PC-3 (cell line): Measurements from ENCODE around the gene IGFALS. TPM values are rescaled to one million over a fixed set of nuclear protein-coding genes. Genes with fewer than 3 reads are reported as not detected.

Source experiments
- ATAC-seq: fragments of 200-7000 bp; cut with Tn5 transposase; 2 replicates; pipeline ENCODE4 v1.9.1; 2020; ENCODE audit warnings: mild to moderate bottlenecking, moderate library complexity
- BruUV-seq: library from RNA; stranded (reverse); fragments of 400-500 nt; replicated peaks from 2 replicates; lab custom pipeline; 2021; lab: Mats Ljungman, UMichigan
- CTCF ChIA-PET: fragments of 300-600 bp; sonication (Branson Sonifier 250); formaldehyde crosslinking; loops from one replicate; lab custom pipeline; 2022; ENCODE audit warnings: antibody characterized with exemption; lab: Charles Lee
- POLR2A ChIA-PET: fragments of 300-600 bp; sonication (Branson Sonifier 250); formaldehyde crosslinking; loops from one replicate; lab custom pipeline; 2022; ENCODE audit warnings: antibody characterized with exemption; ENCODE audit not compliant: unreplicated experiment; lab: Charles Lee
- DNase-seq: peaks from one replicate; pipeline ENCODE4 v3.0.0-alpha.2; 2015
- H2AFZ ChIP-seq: fragments of 300-600 bp; sonication (generic); 2 replicates; pipeline ENCODE4 v1.6.0; 2016; ENCODE audit warnings: antibody characterized with exemption, low read length
- H3F3A ChIP-seq: fragments of 300-600 bp; sonication (generic); one replicate; pipeline ENCODE4 v1.6.0; 2017; ENCODE audit warnings: antibody characterized with exemption, low read length, control low read depth, mild to moderate bottlenecking; ENCODE audit not compliant: unreplicated experiment
- H3K27ac ChIP-seq: fragments of 300-600 bp; sonication (generic); 2 replicates; pipeline ENCODE4 v1.5.1; 2016; ENCODE audit warnings: mild to moderate bottlenecking, low read length
- H3K27me3 ChIP-seq: fragments of 300-600 bp; sonication (generic); 2 replicates; pipeline ENCODE4 v1.6.1; 2016; ENCODE audit warnings: low read length, mixed read lengths
- H3K36me3 ChIP-seq: fragments of 300-600 bp; sonication (generic); 2 replicates; pipeline ENCODE4 v1.6.1; 2016; ENCODE audit warnings: low read depth, mixed run types, low read length, mixed read lengths
- H3K4me1 ChIP-seq: fragments of 300-600 bp; sonication (generic); 2 replicates; pipeline ENCODE4 v1.5.1; 2016; ENCODE audit warnings: low read length; ENCODE audit not compliant: insufficient read depth
- H3K4me2 ChIP-seq: fragments of 300-600 bp; sonication (generic); 2 replicates; pipeline ENCODE4 v1.6.0; 2016; ENCODE audit warnings: low read length
- H3K4me3 ChIP-seq: fragments of 300-600 bp; sonication (generic); 2 replicates; pipeline ENCODE4 v1.5.1; 2016; ENCODE audit warnings: mild to moderate bottlenecking, low read length, mixed read lengths
- H3K79me2 ChIP-seq: fragments of 300-600 bp; sonication (generic); 2 replicates; pipeline ENCODE4 v1.6.1; 2017; ENCODE audit warnings: low read length, mixed read lengths
- H3K9ac ChIP-seq: fragments of 300-600 bp; sonication (generic); 2 replicates; pipeline ENCODE4 v1.6.0; 2016; ENCODE audit warnings: mild to moderate bottlenecking, low read length
- H3K9me2 ChIP-seq: fragments of 300-600 bp; sonication (generic); replicated peaks from 2 replicates; pipeline ENCODE4 v1.6.1; 2016; ENCODE audit warnings: mixed run types, low read length, mixed read lengths
- H3K9me3 ChIP-seq: fragments of 300-600 bp; sonication (generic); 2 replicates; pipeline ENCODE4 v1.6.1; 2016; ENCODE audit warnings: low read length, mixed read lengths
- H4K20me1 ChIP-seq: fragments of 300-600 bp; sonication (generic); 2 replicates; pipeline ENCODE4 v1.6.1; 2016; ENCODE audit warnings: low read length, mixed read lengths
- CTCF ChIP-seq: fragments of 300-600 bp; sonication (generic); conservative IDR thresholded peaks from 2 replicates; pipeline ENCODE4 v1.5.1; 2017; ENCODE audit warnings: antibody characterized with exemption, low read depth, mild to moderate bottlenecking, low read length
- EZH2 ChIP-seq: fragments of 300-600 bp; sonication (generic); IDR thresholded peaks from one replicate; pipeline ENCODE4 v1.6.1; 2017; ENCODE audit warnings: antibody characterized with exemption, mild to moderate bottlenecking, low read length; ENCODE audit not compliant: unreplicated experiment
- EZH2phosphoT487 ChIP-seq: fragments of 300-600 bp; sonication (generic); IDR thresholded peaks from 2 replicates; pipeline ENCODE4 v1.6.1; 2018; ENCODE audit warnings: mild to moderate bottlenecking, antibody characterized with exemption, low read length, borderline replicate concordance
- intact Hi-C: fragments of 100-400 bp; cut with micrococcal nuclease; formaldehyde crosslinking; loops from 2 replicates; pipeline ENCODE4 v1.9.0; 2023
- total RNA-seq: library from RNA; depleted of rRNA; stranded (reverse); fragments of >200 nt; gene quantifications from 2 replicates; pipeline ENCODE4 v1.2.3, GENCODE V29; 2014

Gene IGFALS
- total RNA-seq, 1 experiment from 2014 or later: not detected

- CTCF ChIA-PET: no interaction called here
- Histone ChIP-seq H3K9me2 (no peaks in the 10 kb centered on the region), H3F3A (no peaks in the 10 kb centered on the region)
Measured at GRCh38 chr16:1818204-1818872, 24.8 kb upstream of the IGFALS start.

GRCh38 chr16:1817716-1818115, 24.2 kb upstream of the IGFALS start:
- ChIA-PET POLR2A (no interaction called here), CTCF (no interaction called here)
- no peak overlapping the region for H3K4me3 ChIP-seq
- no peak for TF ChIP-seq EZH2
- no peak for TF ChIP-seq CTCF
- no peak for TF ChIP-seq EZH2phosphoT487
- H3K9ac ChIP-seq: no peak overlapping the region
- no peak for DNase-seq
- no peak for ATAC-seq
- H3K4me1 ChIP-seq: peaks cover 5% of the 10 kb centered on the region; the same call in 1 of the 2 replicates
- no peaks in the 10 kb centered on the region for H3K9me3 ChIP-seq
- H4K20me1 ChIP-seq: no peaks in the 10 kb centered on the region
- H3K9me2 ChIP-seq: no peaks in the 10 kb centered on the region
- H3K4me2 ChIP-seq: no peak overlapping the region
- no peaks in the 10 kb centered on the region for H3K27me3 ChIP-seq
- H3K79me2 ChIP-seq: no peaks in the 10 kb centered on the region; the same call in 1 of the 2 replicates
- no peak overlapping the region for H3K27ac ChIP-seq
- no TSS peak for BruUV-seq
- H3K36me3 ChIP-seq: peaks cover 4% of the 10 kb centered on the region; the same call in 1 of the 2 replicates
- H3F3A ChIP-seq: no peaks in the 10 kb centered on the region
- H2AFZ ChIP-seq: no peak overlapping the region
- intact Hi-C loops: no loop called here

More at GRCh38 chr16:1818204-1818872, 24.8 kb upstream of the IGFALS start:
- BruUV-seq: no TSS peak
- POLR2A ChIA-PET: no interaction called here
- DNase-seq: no peak
- Histone ChIP-seq H3K9ac (no peak overlapping the region), H3K4me2 (no peak overlapping the region), H3K4me3 (no peak overlapping the region), H2AFZ (no peak overlapping the region), H3K27me3 (no peaks in the 10 kb centered on the region), H3K9me3 (no peaks in the 10 kb centered on the region), H3K79me2 (no peaks in the 10 kb centered on the region; the same call in 1 of the 2 replicates), H3K27ac (no peak overlapping the region), H3K36me3 (peaks cover 4% of the 10 kb centered on the region; the same call in 1 of the 2 replicates), H4K20me1 (no peaks in the 10 kb centered on the region), H3K4me1 (peaks cover 5% of the 10 kb centered on the region; the same call in 1 of the 2 replicates)
- no peak for ATAC-seq
- intact Hi-C loops: no loop called here
- TF ChIP-seq EZH2 (no peak), EZH2phosphoT487 (no peak), CTCF (no peak)

- H3K4me3 ChIP-seq: no peak overlapping the region
- ChIA-PET POLR2A (no interaction called here), CTCF (no interaction called here)
- BruUV-seq: no TSS peak
- H2AFZ ChIP-seq: no peak overlapping the region
- ATAC-seq: no peak
- no peak overlapping the region for H3K4me2 ChIP-seq
- H4K20me1 ChIP-seq: no peaks in the 10 kb centered on the region
- peaks cover 4% of the 10 kb centered on the region; the same call in 1 of the 2 replicates for H3K4me1 ChIP-seq
- TF ChIP-seq EZH2phosphoT487: no peak
- TF ChIP-seq EZH2: no peak
- TF ChIP-seq CTCF: no peak
- no peak for DNase-seq
- peaks cover 4% of the 10 kb centered on the region; the same call in 1 of the 2 replicates for H3K36me3 ChIP-seq
- H3K79me2 ChIP-seq: no peaks in the 10 kb centered on the region
- H3K9me3 ChIP-seq: no peaks in the 10 kb centered on the region
- no peaks in the 10 kb centered on the region for H3K27me3 ChIP-seq
- H3F3A ChIP-seq: no peaks in the 10 kb centered on the region
- no peaks in the 10 kb centered on the region for H3K9me2 ChIP-seq
- H3K9ac ChIP-seq: no peak overlapping the region
- H3K27ac ChIP-seq: no peak overlapping the region
- intact Hi-C loops: no loop called here
Measured at GRCh38 chr16:1817276-1817589, 23.7 kb upstream of the IGFALS start.
